Endothelial cell of umbilical vein (primary cell): ENCODE measurements around the gene MBTPS1. TPM values are rescaled to one million over a fixed set of nuclear protein-coding genes. Genes with fewer than 3 reads are reported as not detected.

ENCODE experiments used
- BruUV-seq: library from RNA; stranded (reverse); fragments of 400-500 nt; replicated peaks from 2 replicates; lab custom pipeline; 2021; lab: Mats Ljungman, UMichigan
- CTCF ChIA-PET: fragments of 300-600, 350-600 bp; sonication (Branson Sonifier 250); formaldehyde crosslinking; loops from one replicate; lab custom pipeline; 2021; ENCODE audit warnings: antibody characterized with exemption, inconsistent platforms; lab: Charles Lee
- POLR2A ChIA-PET: fragments of 300-600, 350-600 bp; sonication (Branson Sonifier 250); formaldehyde crosslinking; loops from one replicate; lab custom pipeline; 2021; ENCODE audit warnings: antibody characterized with exemption, inconsistent platforms; lab: Charles Lee
- DNase-seq: peaks from one replicate; pipeline ENCODE4 v3.0.0-alpha.2; 2011; ENCODE audit warnings: low read depth, low spot score
- FAIRE-seq: peaks from 2 replicates; lab custom pipeline; 2011; peaks lifted over from hg19 to GRCh38; lab: Jason Lieb, UNC
- H2AFZ ChIP-seq: 2 replicates; pipeline ENCODE4 v1.6.0; 2012; ENCODE audit warnings: low read depth, low read length, control low read depth, inconsistent platforms
- H3K27ac ChIP-seq: 2 replicates; pipeline ENCODE4 v1.5.1; 2011; ENCODE audit warnings: low read depth, mild to moderate bottlenecking, control low read depth, low read length, moderate library complexity; ENCODE audit not compliant: insufficient read depth
- H3K27me3 ChIP-seq, 2 experiments: 2 replicates each; pipeline versions ENCODE4 v1.6.0 to v1.6.1; 2011; ENCODE audit warnings: low read length in 2 of 2, mixed read lengths in 1 of 2; ENCODE audit not compliant: control insufficient read depth in 2 of 2, insufficient read depth in 2 of 2
- H3K36me3 ChIP-seq, 2 experiments: 2 replicates in 1 of 2; 3 replicates in 1 of 2; pipeline ENCODE4 v1.5.1; 2011; ENCODE audit warnings: low read length in 2 of 2, mild to moderate bottlenecking in 1 of 2, moderate library complexity in 1 of 2; ENCODE audit not compliant: control insufficient read depth in 2 of 2, insufficient read depth in 2 of 2; ENCODE audit errors: extremely low read depth in 1 of 2
- H3K4me1 ChIP-seq: 3 replicates; pipeline ENCODE4 v1.5.1; 2011; ENCODE audit warnings: mild to moderate bottlenecking, low read length; ENCODE audit not compliant: control insufficient read depth, insufficient read depth; ENCODE audit errors: extremely low read depth
- H3K4me2 ChIP-seq: 2 replicates; pipeline ENCODE4 v1.6.1; 2011; ENCODE audit warnings: low read length, control low read depth, mixed read lengths; ENCODE audit not compliant: insufficient read depth
- H3K4me3 ChIP-seq, 3 experiments: fragments of 200-600 bp in 1 of 3; sonication (generic), shearing (Covaris generic) in 1 of 3; replicated peaks in 1 of 3; 2 replicates each; pipeline ENCODE4 v1.5.1; 2011 to 2016; ENCODE audit warnings: control low read depth in 3 of 3, low read length in 3 of 3, mild to moderate bottlenecking in 2 of 3, inconsistent platforms in 1 of 3, low read depth in 1 of 3, moderate library complexity in 1 of 3; ENCODE audit not compliant: insufficient read depth in 1 of 3
- H3K79me2 ChIP-seq: 2 replicates; pipeline ENCODE4 v1.6.0; 2012; ENCODE audit warnings: low read length, inconsistent platforms; ENCODE audit not compliant: control insufficient read depth, insufficient read depth
- H3K9ac ChIP-seq: replicated peaks from 2 replicates; pipeline ENCODE3; 2011; ENCODE audit warnings: low read length, control low read depth; ENCODE audit not compliant: insufficient read depth; ENCODE audit errors: extremely low read depth
- H3K9me1 ChIP-seq: replicated peaks from 3 replicates; pipeline ENCODE4 v1.6.0; 2011; ENCODE audit warnings: mild to moderate bottlenecking, low read length; ENCODE audit not compliant: control insufficient read depth, insufficient read depth; ENCODE audit errors: extremely low read depth
- H3K9me3 ChIP-seq: replicated peaks from 2 replicates; pipeline ENCODE4 v1.5.1; 2012; ENCODE audit warnings: low read length, inconsistent platforms; ENCODE audit not compliant: control insufficient read depth, insufficient read depth
- H4K20me1 ChIP-seq: replicated peaks from 2 replicates; pipeline ENCODE3; 2011; ENCODE audit warnings: mild to moderate bottlenecking, low read length; ENCODE audit not compliant: control insufficient read depth, insufficient read depth; ENCODE audit errors: extremely low read depth
- EZH2 ChIP-seq: IDR thresholded peaks from 2 replicates; pipeline ENCODE4 v1.6.1; 2012; ENCODE audit warnings: borderline replicate concordance, low read depth, mild to moderate bottlenecking, moderate library complexity, low read length, inconsistent platforms; ENCODE audit not compliant: severe bottlenecking
- FOS ChIP-seq: IDR thresholded peaks from 2 replicates; pipeline ENCODE4 v1.6.1; 2011; ENCODE audit warnings: mild to moderate bottlenecking, low read length, moderate library complexity, borderline replicate concordance; ENCODE audit not compliant: insufficient read depth
- GATA2 ChIP-seq: IDR thresholded peaks from 2 replicates; pipeline ENCODE4 v1.7.0; 2011; ENCODE audit warnings: low read depth, mild to moderate bottlenecking, moderate library complexity, mixed read lengths, low read length; ENCODE audit not compliant: insufficient read length, insufficient read depth
- JUN ChIP-seq: IDR thresholded peaks from 2 replicates; pipeline ENCODE4 v1.6.1; 2011; ENCODE audit warnings: borderline replicate concordance, low read depth; ENCODE audit not compliant: insufficient read length, insufficient read depth
- MYC ChIP-seq: IDR thresholded peaks from one replicate; pipeline ENCODE4 v1.6.1; 2011; ENCODE audit warnings: mild to moderate bottlenecking, low read depth, low read length
- POLR2A ChIP-seq: IDR thresholded peaks from 2 replicates; pipeline ENCODE4 v1.6.1; 2012; ENCODE audit warnings: low read depth, mild to moderate bottlenecking, control low read depth, low read length
- POLR2AphosphoS5 ChIP-seq: IDR thresholded peaks from 2 replicates; pipeline ENCODE4 v1.6.1; 2012; ENCODE audit warnings: low read depth, mild to moderate bottlenecking, control low read depth, low read length, moderate library complexity; ENCODE audit not compliant: insufficient read depth
- dilution Hi-C: fragments of 300-500 bp; cut with MboI; formaldehyde crosslinking; loops from one replicate; pipeline ENCODE4 v1.15.0; 2019; ENCODE audit warnings: low sequenced_read_pairs; ENCODE audit not compliant: extremely low pct_ligation_motif_present
- intact Hi-C: fragments of 100-400 bp; cut with micrococcal nuclease; formaldehyde crosslinking; loops from one replicate; pipeline ENCODE4 v1.10.0; 2022
- polyA plus RNA-seq, 4 experiments: library from polyadenylated mRNA; depleted of rRNA in 3 of 4; stranded (reverse) in 3 of 4; unstranded in 1 of 4; fragments of >200 nt; gene quantifications; 2 replicates each; pipeline versions ENCODE4 v1.2.1 to v1.2.3, GENCODE V29; 2011 to 2012; ENCODE audit warnings: missing spikeins in 1 of 4
- total RNA-seq: library from RNA; stranded (reverse); gene quantifications from 2 replicates; pipeline ENCODE4 v1.2.3, GENCODE V29; 2021
- TF ChIP-seq, protein P1 (sequence below): IDR thresholded peaks from 2 replicates; pipeline ENCODE4 v1.6.1; 2011; ENCODE audit not compliant: insufficient read depth, insufficient read length
- TF ChIP-seq, protein P2 (sequence below), 2 donors: IDR thresholded peaks; 1 replicate in 1 of 2; 2 replicates in 1 of 2; pipeline ENCODE4 v1.5.1; 2011; ENCODE audit warnings: low read length in 2 of 2, mild to moderate bottlenecking in 2 of 2, moderate library complexity in 2 of 2, control low read depth in 1 of 2, inconsistent platforms in 1 of 2, low read depth in 1 of 2; ENCODE audit not compliant: insufficient read depth in 1 of 2; ENCODE audit errors: extremely low read depth in 1 of 2

Gene MBTPS1
- total and polyA plus RNA-seq, 2 donors (not counting 3 experiments of a cell fraction or from before 2014, with no cell fraction given), result 82.3 to 99.6 TPM

DNA sequence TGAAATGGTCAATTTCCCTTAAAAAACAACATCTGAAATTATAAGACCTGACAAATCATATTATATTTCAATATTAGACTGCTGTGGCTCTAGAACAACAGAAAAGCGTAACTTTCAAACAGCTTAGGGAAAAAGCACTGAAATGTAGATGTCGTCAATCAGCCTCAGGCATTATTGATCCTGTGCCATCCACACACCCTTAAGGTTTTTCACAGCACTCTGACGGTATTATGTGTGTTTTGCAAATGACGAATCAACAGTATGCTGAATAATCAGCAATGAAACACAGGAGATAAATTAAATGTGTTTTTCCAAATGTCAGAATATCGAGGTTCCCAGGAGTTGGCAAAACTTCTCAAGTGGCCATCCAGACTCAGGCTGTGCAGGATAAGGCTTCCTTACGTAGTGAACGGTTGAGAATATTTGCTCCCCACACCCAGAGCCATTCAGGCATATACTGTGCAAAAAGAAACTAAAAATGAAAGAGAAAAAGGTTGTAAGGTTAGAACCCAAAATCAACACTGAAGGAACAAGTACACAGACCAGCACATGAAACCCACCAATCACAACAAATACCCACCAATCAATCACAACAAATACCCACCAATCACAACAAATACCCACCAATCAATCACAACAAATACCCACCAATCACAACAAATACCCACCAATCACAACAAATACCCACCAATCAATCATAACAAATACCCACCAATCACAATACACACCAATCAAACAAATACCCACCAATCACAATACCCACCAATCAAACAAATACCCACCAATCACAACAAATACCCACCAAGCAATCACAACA is 7.7 kb upstream of the MBTPS1 start:
- Histone ChIP-seq H3K9me1 (no peaks in the 10 kb centered on the region), H3K36me3 (peaks cover 4 to 8% of the 10 kb centered on the region in 2 experiments), H3K79me2 (no peaks in the 10 kb centered on the region), H3K4me2 (no peak overlapping the region), H3K4me3 (no peak overlapping the region), H3K27me3 (no peaks in the 10 kb centered on the region), H3K27ac (no peak overlapping the region), H2AFZ (no peak overlapping the region), H3K9me3 (no peaks in the 10 kb centered on the region), H3K9ac (no peak overlapping the region), H4K20me1 (no peaks in the 10 kb centered on the region), H3K4me1 (no peaks in the 10 kb centered on the region)
- FAIRE-seq (no peak), DNase-seq (no peak)
- BruUV-seq, result no TSS peak
- dilution Hi-C loops, result no loop called here
- POLR2A ChIA-PET, result no interaction called here
- intact Hi-C loops, result no loop called here
- CTCF ChIA-PET, result no interaction called here
- TF ChIP-seq EZH2 (no peak), FOS (no peak), JUN (no peak), POLR2AphosphoS5 (no peak), POLR2A (no peak), GATA2 (no peak)
- TF ChIP-seq, protein P1, sequence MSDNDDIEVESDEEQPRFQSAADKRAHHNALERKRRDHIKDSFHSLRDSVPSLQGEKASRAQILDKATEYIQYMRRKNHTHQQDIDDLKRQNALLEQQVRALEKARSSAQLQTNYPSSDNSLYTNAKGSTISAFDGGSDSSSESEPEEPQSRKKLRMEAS, result no peak

DNA sequence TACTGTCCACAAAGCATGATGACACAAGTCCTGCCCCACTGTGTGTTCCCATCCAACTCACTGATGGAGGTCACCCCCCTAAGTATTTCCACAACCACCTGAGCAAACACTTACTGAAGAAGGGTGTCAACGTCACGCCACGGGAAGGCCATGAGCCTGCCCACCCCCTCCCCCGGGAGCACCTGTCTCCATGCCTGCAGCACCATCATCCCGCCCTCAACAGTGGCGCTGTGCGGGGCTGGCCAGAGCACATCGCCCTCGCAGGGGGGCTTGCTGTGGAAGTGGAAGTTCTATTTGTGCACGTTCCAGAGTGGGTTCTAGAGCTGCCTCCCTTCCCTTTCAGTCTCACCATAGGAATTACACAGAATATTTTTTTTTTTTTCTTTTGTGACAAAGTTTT is 4.3 kb upstream of the MBTPS1 start:
- CTCF ChIA-PET, result no interaction called here
- no peak overlapping the region for H3K4me3 ChIP-seq
- FAIRE-seq, result no peak
- TF ChIP-seq, protein P1, result no peak
- TF ChIP-seq JUN (no peak), EZH2 (no peak), POLR2AphosphoS5 (no peak), GATA2 (no peak), POLR2A (no peak), MYC (no peak), FOS (no peak)
- TF ChIP-seq, protein P2, sequence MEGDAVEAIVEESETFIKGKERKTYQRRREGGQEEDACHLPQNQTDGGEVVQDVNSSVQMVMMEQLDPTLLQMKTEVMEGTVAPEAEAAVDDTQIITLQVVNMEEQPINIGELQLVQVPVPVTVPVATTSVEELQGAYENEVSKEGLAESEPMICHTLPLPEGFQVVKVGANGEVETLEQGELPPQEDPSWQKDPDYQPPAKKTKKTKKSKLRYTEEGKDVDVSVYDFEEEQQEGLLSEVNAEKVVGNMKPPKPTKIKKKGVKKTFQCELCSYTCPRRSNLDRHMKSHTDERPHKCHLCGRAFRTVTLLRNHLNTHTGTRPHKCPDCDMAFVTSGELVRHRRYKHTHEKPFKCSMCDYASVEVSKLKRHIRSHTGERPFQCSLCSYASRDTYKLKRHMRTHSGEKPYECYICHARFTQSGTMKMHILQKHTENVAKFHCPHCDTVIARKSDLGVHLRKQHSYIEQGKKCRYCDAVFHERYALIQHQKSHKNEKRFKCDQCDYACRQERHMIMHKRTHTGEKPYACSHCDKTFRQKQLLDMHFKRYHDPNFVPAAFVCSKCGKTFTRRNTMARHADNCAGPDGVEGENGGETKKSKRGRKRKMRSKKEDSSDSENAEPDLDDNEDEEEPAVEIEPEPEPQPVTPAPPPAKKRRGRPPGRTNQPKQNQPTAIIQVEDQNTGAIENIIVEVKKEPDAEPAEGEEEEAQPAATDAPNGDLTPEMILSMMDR (IDR thresholded peaks at IDR 0.05; ENCODE audit: extremely low read depth in 1 of 2, insufficient read depth in 1 of 2, low read depth in 1 of 2, low read length in 2 of 2), result no peak
- H3K9me3 ChIP-seq, result no peaks in the 10 kb centered on the region
- H3K27ac ChIP-seq, result no peak overlapping the region
- no peak overlapping the region for H3K4me2 ChIP-seq
- no peaks in the 10 kb centered on the region for H4K20me1 ChIP-seq
- POLR2A ChIA-PET, result no interaction called here
- intact Hi-C loops, result no loop called here
- BruUV-seq, result no TSS peak
- H3K36me3 ChIP-seq, result peaks cover 4 to 5% of the 10 kb centered on the region in 2 experiments
- no peak overlapping the region for H2AFZ ChIP-seq
- H3K9me1 ChIP-seq, result no peaks in the 10 kb centered on the region
- no peak for DNase-seq
- H3K9ac ChIP-seq, result no peak overlapping the region
- H3K27me3 ChIP-seq, result no peaks in the 10 kb centered on the region
- H3K79me2 ChIP-seq, result peaks cover 3% of the 10 kb centered on the region
- dilution Hi-C loops, result no loop called here
- H3K4me1 ChIP-seq, result peaks cover 4% of the 10 kb centered on the region
